Activated CD4-positive, alpha-beta T cell treated with anti-CD3 and anti-CD28 coated beads for 24 hours (primary cell): ENCODE data around the gene MAPKAPK2.

Source experiments
- DNase-seq, 2 donors: peaks; one replicate each; pipeline ENCODE4 v3.0.0-alpha.2; 2020; ENCODE audit warnings: low read depth in 2 of 2

The MAPKAPK2 gene

DNA sequence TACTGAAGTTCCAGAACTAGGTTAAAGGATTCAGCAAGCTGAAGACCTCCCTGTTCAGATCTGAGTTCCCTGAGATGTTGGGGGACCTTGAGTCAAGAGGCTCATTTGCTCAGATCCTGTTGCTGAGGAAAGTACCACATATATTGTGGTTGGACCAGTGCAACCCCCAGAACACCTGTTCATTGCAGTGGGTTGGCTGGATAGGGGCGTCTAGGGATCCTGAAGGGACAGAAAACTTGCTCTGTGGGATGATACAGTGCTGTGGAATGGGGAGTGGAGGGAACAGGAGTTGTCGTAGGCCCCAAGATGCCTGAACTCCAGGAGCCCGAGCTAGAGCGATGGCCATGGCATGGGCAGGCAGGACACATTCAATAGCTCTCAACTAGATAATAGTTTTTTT is 24.6 kb upstream of the MAPKAPK2 start:
- DNase-seq = no peak

DNA sequence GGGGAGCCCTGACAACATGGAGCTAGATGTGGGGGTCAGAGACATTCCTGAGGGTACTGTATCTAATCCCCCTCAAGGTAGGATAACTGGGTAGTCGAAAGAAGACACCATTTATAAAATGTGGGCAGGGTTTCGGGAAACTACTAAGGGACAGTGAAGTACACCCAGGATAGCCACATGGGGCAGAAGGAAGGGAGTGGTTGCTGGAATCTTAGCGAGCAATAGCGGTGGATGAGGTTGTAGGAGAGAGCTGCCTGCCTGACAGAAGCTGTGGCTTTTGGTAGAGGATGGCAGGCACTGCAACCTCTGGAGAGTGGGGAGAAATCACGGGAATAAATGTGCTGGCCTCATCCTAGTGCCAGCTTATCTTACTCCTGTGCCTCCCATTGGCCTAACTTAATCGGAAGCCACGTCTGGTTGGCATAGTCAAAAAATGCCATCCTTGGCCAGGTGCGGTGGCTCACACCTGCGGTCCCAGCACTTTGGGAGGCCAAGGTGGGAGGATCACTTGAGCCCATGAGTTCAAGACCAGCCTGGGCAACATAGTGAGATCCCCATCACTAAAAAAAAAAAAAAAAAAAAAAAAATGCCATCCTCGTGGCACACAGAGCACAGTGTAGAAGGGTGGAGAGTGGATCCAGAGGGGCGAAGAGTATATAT is 23.4 kb upstream of the MAPKAPK2 start:
- no peak for DNase-seq

GRCh38 chr1:206662396-206663092 is 22.2 kb upstream of the MAPKAPK2 start:
- no peak for DNase-seq

DNA sequence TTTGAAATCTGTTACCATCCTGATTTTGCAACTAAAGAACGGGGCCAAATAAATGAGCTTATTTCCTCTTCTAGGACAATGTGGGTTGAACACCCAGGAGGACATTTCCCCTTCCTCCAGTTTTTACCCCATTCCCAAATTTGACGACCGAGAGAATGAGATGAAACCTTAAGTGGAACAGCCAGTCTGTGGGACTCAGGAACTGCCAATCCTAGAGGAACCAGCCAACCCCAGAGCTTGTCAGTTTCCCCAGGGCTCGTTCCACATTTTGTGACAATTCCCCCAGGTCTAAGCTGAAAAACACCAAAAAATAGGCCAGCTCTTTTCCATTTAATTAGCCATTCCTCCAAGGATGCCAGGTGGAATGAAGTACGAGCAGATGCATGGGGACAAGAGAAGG is 21.3 kb upstream of the MAPKAPK2 start:
- DNase-seq = no peak

- peak; percentile 51 to 66 for DNase-seq
Measured at GRCh38 chr1:206663832-206664652, 20.7 kb upstream of the MAPKAPK2 start.

DNA sequence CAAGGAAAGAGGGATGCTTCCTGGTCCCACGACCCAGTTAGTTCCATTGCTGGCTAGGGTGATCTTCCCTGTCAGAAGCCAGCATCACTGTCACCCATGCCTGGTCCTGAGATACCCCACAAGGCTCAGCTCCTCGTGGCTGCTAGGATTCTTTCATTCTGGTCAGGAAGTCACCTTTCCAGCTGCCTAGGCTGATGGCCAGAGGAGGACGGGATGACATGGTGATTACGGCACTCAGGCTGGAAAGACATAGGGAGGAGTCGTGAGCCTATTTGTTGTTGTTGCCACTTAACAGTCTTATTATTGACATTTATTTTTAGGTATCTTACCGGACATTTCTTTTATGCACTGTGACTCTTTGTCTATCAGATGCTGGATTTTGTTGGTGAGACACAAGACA is 20.0 kb upstream of the MAPKAPK2 start:
- no peak for DNase-seq

- DNase-seq = no peak
Measured at GRCh38 chr1:206666031-206666561, 18.6 kb upstream of the MAPKAPK2 start.

GRCh38 chr1:206666954-206667665 is 17.6 kb upstream of the MAPKAPK2 start:
- DNase-seq = no peak

DNA sequence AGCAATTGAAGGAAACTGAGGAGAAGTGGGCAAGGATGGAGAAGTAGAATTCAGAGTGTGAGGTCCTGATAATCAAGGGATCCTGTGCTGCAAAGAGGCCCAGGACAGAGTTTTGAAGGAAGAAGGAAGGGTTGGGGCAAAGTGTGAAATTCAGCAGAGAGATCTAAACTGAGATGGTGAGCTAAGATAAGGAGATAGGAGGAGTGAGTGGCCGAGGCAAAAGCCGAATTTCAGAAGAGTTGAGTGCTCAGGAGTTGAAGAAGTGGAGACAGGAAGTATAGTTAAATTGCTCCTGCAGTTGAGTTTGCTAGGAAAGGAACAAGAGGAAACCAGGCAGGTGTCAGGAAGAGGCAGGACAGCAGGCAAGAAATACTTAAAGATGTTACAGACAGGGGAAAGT is 16.4 kb upstream of the MAPKAPK2 start:
- no peak for DNase-seq

DNA sequence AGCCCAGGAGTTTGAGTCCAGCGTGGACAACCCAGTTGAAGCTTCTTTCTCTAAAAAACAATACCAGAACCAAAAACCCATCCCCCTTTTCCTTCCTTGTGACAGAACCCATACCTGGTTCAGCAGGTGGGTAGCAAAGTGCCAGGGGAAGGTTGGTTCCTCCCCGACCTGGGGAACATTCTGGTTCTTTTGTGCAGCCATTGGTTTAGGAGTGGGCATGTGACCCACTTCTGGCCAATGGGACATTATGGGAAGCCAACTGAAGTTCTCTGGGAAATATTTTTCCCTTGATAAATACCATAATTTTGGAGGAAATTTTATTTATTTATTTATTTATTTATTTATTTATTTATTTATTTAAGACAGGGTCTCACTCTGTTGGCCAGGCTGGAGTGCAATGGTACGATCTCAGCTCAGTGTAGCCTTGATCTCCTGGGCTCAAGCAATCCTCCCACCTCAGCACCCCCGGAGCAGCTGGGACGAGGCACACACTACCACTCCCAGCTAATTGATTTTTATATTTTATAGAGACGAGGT is 15.8 kb upstream of the MAPKAPK2 start:
- no peak for DNase-seq

DNA sequence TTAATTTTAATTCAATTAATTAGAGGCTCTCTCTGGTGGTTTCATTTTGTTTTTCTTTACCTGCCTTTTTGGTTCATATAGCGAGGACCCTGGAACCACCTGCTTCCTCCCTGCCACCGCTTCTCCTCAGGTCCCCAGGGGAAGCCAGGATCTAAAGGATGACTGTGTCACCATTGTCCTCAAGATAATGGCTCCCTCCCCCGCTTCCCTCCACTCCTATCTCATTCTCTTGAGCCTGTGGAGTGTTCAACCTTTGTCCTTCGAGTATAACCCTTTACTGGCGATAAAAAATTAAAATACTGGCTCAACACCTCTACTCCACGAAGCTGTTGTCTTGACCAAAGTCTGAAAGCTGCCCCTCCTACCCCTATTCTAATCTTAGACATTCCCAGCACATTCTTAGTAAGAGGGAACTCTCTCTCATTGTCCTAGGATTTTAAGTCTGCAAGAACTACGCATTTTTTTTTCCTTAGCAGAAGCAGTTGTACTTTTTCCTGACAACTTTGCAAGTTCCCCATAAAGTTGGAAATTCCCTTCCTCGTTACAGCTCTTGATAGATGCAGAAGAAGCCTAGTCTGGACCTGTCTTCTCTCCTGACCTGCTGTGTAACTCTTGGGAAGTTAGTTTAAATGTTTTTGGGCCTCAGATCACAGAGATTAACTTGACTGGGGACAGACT is 12.6 kb upstream of the MAPKAPK2 start:
- DNase-seq = no peak

DNA sequence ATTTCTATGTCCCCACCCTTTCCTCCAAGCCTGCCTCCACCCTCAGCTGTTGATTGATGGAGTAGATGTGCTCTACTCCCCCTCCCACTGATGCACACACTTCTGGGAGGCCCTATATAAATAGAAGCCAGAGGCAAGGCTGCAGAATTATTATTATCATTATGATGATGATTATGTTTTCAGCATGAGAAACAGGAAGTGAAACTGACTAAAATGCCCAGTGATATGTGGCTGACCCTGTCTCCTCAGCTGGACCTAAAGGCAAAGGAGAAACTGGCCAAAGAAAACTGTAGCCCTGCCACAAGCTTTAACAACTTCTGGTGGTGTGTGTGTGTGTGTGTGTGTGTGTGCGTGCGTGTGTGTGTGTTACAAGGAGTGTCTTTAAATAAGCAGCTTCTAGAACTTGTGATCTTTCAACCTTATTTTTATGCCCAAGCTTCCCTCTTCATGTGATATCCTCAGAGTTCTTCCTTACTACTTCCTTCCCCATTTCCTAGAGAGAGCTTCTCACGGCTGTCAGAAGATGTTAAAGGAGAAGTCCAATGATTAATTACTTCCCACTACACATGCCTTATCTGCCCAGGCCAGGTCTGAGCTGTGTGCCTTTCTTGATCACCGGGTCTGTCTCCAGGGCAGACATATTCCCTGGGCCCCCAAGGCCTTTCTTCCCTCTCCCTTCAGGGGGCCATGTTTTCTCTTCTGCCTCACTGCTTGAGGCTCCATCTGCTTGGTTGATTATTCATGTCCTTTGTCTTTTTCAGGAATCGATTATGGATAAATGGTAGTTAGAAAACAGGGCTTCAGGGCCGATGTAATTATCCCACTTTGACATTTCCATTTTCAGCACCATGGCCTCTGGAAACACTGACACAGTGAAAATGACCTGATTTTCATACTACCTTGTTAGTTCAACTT is 11.6 kb upstream of the MAPKAPK2 start:
- DNase-seq = no peak

DNA sequence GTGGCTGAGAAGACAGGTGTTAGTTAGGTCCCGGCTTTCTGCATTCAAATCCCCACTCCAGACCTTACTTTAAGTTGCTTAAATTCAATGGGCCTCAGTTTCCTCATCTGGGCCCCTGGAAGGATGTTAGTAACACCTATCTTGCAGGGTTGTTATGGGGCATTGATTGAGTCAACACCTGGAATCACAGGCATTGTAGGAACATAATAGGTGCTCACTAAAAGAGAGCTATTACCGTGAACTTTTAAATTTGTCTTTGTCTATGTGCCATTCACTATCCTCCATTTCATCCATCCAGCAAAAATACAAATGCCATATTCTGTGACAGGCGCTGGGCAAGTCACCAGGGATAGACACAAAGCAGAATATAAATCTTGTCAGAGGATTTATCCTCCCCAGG is 10.5 kb upstream of the MAPKAPK2 start:
- DNase-seq = no peak

GRCh38 chr1:206674745-206675175 is 9.9 kb upstream of the MAPKAPK2 start:
- no peak for DNase-seq

- DNase-seq = no peak
Measured at GRCh38 chr1:206676499-206676898, 8.2 kb upstream of the MAPKAPK2 start.

DNA sequence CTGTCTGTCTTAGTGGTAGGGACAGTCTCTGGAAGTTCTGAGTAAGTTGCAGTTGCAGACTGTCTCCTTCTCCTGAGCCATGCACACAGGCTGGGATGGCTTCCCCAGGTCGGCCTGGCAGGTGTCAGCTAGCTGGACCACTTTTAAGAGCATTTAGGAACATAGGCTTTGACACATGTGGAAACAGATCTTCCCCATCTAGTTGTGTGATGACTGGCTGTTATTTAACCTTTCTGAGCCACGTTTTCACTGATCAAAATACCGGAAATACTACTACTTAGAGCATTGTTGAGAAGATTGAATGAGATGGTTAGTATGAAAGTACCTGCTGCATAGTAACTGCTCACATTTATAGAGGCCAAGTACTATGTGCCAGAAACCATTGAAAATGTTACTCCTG is 6.2 kb upstream of the MAPKAPK2 start:
- no peak for DNase-seq

DNA sequence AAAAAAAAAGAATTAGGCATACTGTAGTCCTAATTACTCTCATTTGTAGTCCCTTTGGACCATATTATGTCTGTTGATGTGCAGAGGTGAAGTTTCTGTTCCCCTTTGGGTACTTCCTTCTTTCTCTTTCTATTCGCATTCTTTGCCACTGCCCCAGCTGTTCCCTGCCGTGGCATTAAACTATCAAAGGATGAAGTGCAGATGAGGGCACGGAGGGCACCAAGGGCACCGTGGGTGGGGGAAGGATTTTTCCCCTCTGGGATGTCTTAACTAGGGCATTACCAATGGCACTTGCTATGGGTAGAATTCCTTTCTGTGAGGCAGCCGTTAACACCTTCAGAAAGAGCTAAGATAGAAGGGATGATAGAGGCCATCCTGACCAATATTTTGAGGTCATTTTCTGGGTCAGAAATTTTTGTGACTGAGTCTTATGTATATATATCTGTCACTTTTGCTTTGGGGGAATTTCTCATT is 4.9 kb upstream of the MAPKAPK2 start:
- DNase-seq = no peak

- no peak for DNase-seq
Measured at GRCh38 chr1:206680279-206680678, 4.4 kb upstream of the MAPKAPK2 start.

DNA sequence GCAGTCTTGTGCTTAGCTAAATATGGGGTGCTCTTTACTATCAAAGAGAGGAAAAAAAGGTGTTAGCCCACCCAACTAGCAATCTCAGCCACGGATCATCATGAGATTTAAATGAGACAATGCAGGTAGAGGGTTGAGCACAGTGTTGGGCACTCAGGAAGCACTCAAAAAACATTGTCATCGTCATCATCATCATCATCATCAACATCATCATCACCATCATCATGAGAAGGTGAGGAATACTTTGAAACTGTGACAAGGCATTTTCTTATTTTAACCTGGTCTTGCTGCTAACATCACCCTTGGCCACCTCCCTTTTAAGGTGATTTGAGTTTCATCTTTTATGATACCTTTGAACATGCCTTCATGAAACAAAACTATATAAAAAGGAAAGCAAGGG is 3.3 kb upstream of the MAPKAPK2 start:
- no peak for DNase-seq

DNA sequence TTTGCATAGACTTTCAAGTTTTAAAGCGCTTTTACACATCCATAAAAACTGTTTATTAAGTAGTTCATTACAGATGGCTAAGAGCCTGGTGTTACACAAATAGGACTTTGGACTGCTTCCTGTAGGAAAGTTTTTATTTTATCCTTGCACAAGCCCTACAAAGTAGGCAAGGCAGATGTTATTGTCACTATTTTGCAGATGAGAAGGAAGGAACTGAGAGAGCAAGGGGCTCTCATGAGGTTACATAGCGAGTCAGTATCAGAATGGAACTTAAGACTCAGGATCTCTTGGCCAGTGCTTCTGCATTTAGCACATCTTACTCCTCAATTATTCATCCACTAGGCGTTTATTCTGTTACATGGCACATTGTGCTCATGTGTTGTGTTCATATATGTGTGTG is 2.6 kb upstream of the MAPKAPK2 start:
- DNase-seq = no peak
